Natural killer cell treated with Interleukin-12 subunit alpha and Interleukin-12 subunit beta and Interleukin-15 and Interleukin-18, amount 100 ng/mL, for 72 hours (primary cell): Measurements from ENCODE around the gene CIROP. TPM values are rescaled to one million over a fixed set of nuclear protein-coding genes. Genes with fewer than 3 reads are reported as not detected.

Experiments used
- ATAC-seq, 2 donors: fragments of 150-1000 bp; cut with Tn5 transposase in 1 of 2; sonication (Bioruptor Pico), chemical (Tn5 transposase) in 1 of 2; 2 replicates each; pipeline ENCODE4 v1.10.0; 2021
- DNase-seq: peaks from one replicate; pipeline ENCODE4 v3.0.0; 2022; ENCODE audit warnings: low spot score
- H3K27ac Mint-ChIP-seq, 2 donors: 1 replicate in 1 of 2; 2 replicates in 1 of 2; pipeline ENCODE4 v1.8.0; 2022; ENCODE audit warnings: mixed read lengths in 2 of 2, mild to moderate bottlenecking in 1 of 2, moderate library complexity in 1 of 2
- H3K27me3 Mint-ChIP-seq, 2 donors: 1 replicate in 1 of 2; 2 replicates in 1 of 2; pipeline ENCODE4 v1.8.0; 2022; ENCODE audit warnings: mixed read lengths in 2 of 2
- H3K36me3 Mint-ChIP-seq: one replicate; pipeline ENCODE4 v1.8.0; 2022; ENCODE audit warnings: mixed read lengths
- H3K4me1 Mint-ChIP-seq, 2 donors: 1 replicate in 1 of 2; 2 replicates in 1 of 2; pipeline ENCODE4 v1.8.0; 2022; ENCODE audit warnings: low read depth in 2 of 2, mixed read lengths in 2 of 2, mild to moderate bottlenecking in 1 of 2
- H3K4me3 Mint-ChIP-seq: one replicate; pipeline ENCODE4 v1.8.0; 2022; ENCODE audit warnings: mixed read lengths
- H3K9me3 Mint-ChIP-seq: 2 replicates; pipeline ENCODE4 v1.8.0; 2022; ENCODE audit warnings: mixed read lengths
- total RNA-seq, 2 donors: library from RNA; stranded (reverse); gene quantifications; one replicate each; pipeline ENCODE4 v1.2.3, GENCODE V29; 2022

Gene CIROP
- total RNA-seq, 2 donors from 2014 or later, result not detected

GRCh38 chr14:23055621-23056144 lies 49.1 kb downstream of the CIROP start:
- Mint-ChIP-seq H3K36me3 (peaks cover 6% of the 10 kb centered on the region), H3K4me3 (peak overlapping the region; percentile 88), H3K4me1 (peaks cover 23 to 24% of the 10 kb centered on the region in 2 donors), H3K9me3 (no peaks in the 10 kb centered on the region), H3K27me3 (peaks cover 4 to 7% of the 10 kb centered on the region in 2 donors), H3K27ac (peak overlapping the region in 1 of 2 donors; percentile 63)
- ATAC-seq (no peak), DNase-seq (no peak)

DNA sequence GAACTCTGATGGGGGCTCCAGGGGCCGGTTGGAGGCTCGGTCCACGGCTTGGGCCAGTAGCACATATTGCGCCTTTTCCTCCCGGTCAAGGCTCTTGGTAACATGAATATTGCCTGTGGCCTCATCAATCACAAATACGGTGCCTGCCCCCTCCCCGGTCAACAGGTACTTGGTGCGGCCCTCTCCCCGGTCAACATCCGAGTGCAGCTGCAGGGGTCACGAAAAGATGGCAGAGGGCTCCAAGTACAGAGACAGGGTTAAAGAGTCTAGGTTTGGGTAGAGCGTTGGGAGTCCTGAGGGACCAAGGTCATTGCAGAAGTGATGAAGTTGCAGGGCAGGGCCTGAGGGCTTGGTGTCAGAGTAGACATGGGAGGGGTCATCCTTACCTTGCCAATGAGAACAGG lies 49.6 kb downstream of the CIROP start:
- no peak for ATAC-seq
- Mint-ChIP-seq H3K9me3 (no peaks in the 10 kb centered on the region), H3K4me3 (no peak overlapping the region)

DNA sequence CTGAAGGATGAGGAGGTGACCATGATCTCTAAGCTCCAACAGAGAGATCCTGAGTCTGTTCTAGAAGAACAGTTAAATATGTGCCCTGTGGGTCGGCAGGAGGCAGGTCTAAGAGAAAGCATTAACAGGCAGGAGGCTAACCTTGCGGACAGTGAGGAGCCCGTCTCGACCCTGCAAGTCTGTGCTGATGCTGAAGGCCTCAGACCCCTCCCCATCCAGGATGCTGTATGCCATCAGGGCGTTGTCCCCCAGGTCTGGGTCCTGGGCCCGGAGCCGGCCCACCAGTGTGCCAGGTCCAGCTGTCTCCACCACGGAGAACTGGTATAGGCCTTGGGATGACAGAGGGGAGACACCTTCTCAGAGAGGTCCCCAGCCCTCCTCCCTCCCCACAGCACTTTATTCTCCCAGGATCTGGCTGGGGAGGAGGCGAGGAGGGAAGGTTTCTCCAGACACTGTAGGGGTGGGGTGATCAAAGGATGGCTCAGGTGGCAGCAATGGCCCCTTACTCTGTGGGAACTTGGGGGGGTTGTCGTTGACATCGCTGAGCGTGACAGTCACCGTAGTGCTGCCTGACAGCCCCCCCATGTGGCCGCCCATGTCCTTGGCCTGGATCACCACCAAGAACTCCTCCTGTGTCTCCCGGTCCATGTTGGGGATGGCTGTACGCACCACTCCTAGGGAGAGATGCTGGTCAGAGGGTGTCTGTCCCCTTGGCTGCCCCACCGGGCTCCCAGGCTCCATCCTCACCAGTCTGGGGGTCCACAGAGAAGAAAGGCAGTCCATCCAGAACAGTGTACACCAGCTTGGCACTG lies 50.6 kb downstream of the CIROP start:
- Mint-ChIP-seq H3K9me3 (no peaks in the 10 kb centered on the region), H3K4me3 (no peak overlapping the region), H3K36me3 (peaks cover 3% of the 10 kb centered on the region), H3K27me3 (peaks cover 4 to 7% of the 10 kb centered on the region in 2 donors), H3K27ac (peak overlapping the region in 1 of 2 donors; percentile 23), H3K4me1 (peaks cover 21 to 23% of the 10 kb centered on the region in 2 donors)
- ATAC-seq (no peak), DNase-seq (no peak)

More for the DNA sequence above, 49.6 kb downstream of the CIROP start:
- Mint-ChIP-seq H3K4me1 (peaks cover 23 to 24% of the 10 kb centered on the region in 2 donors), H3K27me3 (peaks cover 4 to 7% of the 10 kb centered on the region in 2 donors), H3K27ac (no peak overlapping the region), H3K36me3 (peaks cover 6% of the 10 kb centered on the region)
- no peak for DNase-seq

- no peaks in the 10 kb centered on the region for H3K36me3 Mint-ChIP-seq
- H3K4me1 Mint-ChIP-seq, result peaks cover 19 to 23% of the 10 kb centered on the region in 2 donors
- no peak overlapping the region for H3K27ac Mint-ChIP-seq
- DNase-seq (no peak), ATAC-seq (no peak)
- H3K27me3 Mint-ChIP-seq, result peaks cover 4 to 7% of the 10 kb centered on the region in 2 donors
- H3K4me3 Mint-ChIP-seq, result no peak overlapping the region
- H3K9me3 Mint-ChIP-seq, result no peaks in the 10 kb centered on the region
These were observed 51.4 kb downstream of the CIROP start for GRCh38 chr14:23053426-23053825.

DNA sequence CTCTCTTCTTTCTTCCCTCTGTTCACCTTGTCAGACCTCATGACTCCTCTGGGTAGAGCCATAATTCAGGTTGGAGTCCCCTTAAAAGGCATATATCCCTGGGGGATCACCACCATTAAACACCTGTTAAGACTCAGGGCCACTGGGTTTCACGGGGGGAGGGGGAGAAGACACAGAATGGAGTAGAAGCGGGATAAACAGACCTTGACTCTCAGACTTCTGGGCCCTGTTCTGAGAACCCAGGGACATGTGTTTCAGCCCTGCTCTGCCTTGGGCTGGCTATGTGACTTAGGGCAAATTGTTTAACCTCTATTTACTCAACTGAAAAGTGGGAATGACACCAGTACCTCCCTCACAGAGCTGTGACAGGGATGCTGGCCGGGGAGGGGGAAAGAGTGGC lies 52.1 kb downstream of the CIROP start:
- no peak for DNase-seq
- H3K4me3 Mint-ChIP-seq, result no peak overlapping the region
- no peaks in the 10 kb centered on the region for H3K36me3 Mint-ChIP-seq
- no peak for ATAC-seq
- H3K4me1 Mint-ChIP-seq, result peaks cover 15 to 18% of the 10 kb centered on the region in 2 donors
- H3K9me3 Mint-ChIP-seq, result no peaks in the 10 kb centered on the region
- no peak overlapping the region for H3K27ac Mint-ChIP-seq
- peaks cover 4 to 7% of the 10 kb centered on the region in 2 donors for H3K27me3 Mint-ChIP-seq

DNA sequence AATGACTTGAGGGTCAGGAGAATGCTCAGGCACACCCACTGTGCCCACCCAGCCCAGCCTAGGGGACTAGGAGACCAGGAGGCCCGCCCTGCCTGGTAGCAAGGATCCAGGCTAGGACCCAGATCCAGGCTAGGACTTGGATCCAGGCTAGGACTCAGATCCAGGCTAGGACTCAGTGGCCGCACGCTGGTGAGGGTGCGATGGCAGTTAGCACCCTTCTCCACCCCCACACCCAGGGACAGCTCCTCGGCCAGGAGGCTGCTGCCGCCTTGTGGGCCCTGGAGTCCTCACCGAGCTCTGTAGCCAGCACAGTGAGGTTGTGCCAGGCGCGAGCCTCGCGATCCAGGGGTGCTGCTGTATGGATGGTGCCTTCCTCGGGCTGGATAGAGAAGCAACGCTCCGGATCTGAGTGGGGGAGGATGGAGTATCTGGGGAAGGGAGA lies 52.6 kb downstream of the CIROP start:
- no peak for ATAC-seq

DNA sequence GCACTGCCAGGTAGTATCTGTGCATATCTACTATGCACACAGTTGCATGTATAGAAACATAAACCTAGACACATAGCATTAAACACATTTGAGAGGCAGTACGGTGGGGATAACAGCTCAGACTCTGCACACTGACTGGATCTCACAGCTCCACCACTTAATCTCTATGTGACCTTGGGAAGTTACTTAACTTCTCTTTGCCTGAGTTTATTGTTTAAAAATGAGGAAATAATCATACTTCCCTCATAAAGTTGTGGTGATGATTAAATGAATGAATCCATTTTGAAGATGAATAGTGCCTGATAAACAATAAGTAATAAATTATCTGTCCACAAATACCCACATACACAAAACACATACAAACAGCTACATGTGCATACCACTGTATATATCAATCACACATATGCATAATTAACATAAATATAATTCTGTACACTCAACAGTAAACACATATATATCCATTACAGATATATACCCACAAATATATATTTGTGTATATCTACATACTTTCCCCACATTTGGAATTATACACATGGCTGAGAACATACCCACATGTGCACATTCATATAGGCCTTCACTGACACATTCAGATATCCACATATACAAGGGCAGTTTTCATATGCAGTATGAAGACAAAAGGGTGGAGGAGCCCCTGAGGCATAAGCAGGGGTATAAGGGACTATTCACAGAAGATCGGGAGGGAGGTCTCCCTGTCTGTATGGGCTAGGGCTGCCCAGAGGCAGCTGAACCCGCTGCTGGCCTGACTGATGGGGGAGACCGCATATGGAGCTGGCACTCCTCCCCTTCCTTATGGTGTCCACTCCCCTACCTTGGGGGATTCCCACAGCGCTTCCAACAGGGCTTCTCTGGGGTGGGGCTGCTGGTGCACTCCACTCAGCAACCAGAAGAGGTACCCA lies 53.4 kb downstream of the CIROP start:
- Mint-ChIP-seq H3K36me3 (no peaks in the 10 kb centered on the region), H3K27ac (no peak overlapping the region), H3K9me3 (no peaks in the 10 kb centered on the region)

More for the DNA sequence above, 52.6 kb downstream of the CIROP start:
- Mint-ChIP-seq H3K27ac (no peak overlapping the region), H3K9me3 (no peaks in the 10 kb centered on the region), H3K4me3 (no peak overlapping the region), H3K36me3 (no peaks in the 10 kb centered on the region), H3K27me3 (peaks cover 7 to 9% of the 10 kb centered on the region in 2 donors), H3K4me1 (peaks cover 15 to 18% of the 10 kb centered on the region in 2 donors)
- DNase-seq, result no peak

More for the DNA sequence above, 53.4 kb downstream of the CIROP start:
- Mint-ChIP-seq H3K27me3 (peaks cover 4 to 7% of the 10 kb centered on the region in 2 donors), H3K4me1 (peaks cover 7 to 11% of the 10 kb centered on the region in 2 donors), H3K4me3 (no peak overlapping the region)
- DNase-seq, result no peak
- no peak for ATAC-seq

Other genes with a start within 250 kb of the CIROP start
- gene LRP10, start 233.2 kb downstream of the CIROP start, total RNA-seq, result 10 to 100 TPM; 53.4 to 60.4 TPM
- under 1 TPM in 1 of 2 donors, not detected in 1; 0.43 TPM for gene REM2, start 221.8 kb downstream of the CIROP start, total RNA-seq
- gene RBM23, start 185.8 kb downstream of the CIROP start, total RNA-seq, result 10 to 100 TPM; 88.2 to 94.1 TPM
- gene PRMT5, start 175.6 kb downstream of the CIROP start, total RNA-seq, result 100 to 1,000 TPM; 108 to 171 TPM
- gene HAUS4, start 147.9 kb downstream of the CIROP start, total RNA-seq, result 10 to 100 TPM; 34.4 to 56.8 TPM
- gene AJUBA, start 122.4 kb downstream of the CIROP start, total RNA-seq, result 1 to 10 TPM in 1 of 2 donors, under 1 TPM in 1; 0.17 to 2.1 TPM
- 10 to 100 TPM in 1 of 2 donors, 1 to 10 TPM in 1; 2.8 to 10.8 TPM for gene C14orf93, start 94.8 kb downstream of the CIROP start, total RNA-seq
- 100 to 1,000 TPM; 102 to 121 TPM for gene PSMB5, start 70.1 kb downstream of the CIROP start, total RNA-seq
- gene PSMB11, start 62.8 kb downstream of the CIROP start, total RNA-seq, result not detected
- gene CDH24, start 47.5 kb downstream of the CIROP start, total RNA-seq, result 1 to 10 TPM in 1 of 2 donors, under 1 TPM in 1; 0.73 to 1.0 TPM
- gene ACIN1, start 9.9 kb downstream of the CIROP start, total RNA-seq, result 100 to 1,000 TPM; 186 to 250 TPM
- 10 to 100 TPM; 41.2 to 55.2 TPM for gene C14orf119, start 9.5 kb downstream of the CIROP start, total RNA-seq
- not detected for gene CEBPE, start 14.3 kb upstream of the CIROP start, total RNA-seq
- 1 to 10 TPM in 1 of 2 donors, under 1 TPM in 1; 0.07 to 3.5 TPM for gene SLC7A8, start 78.7 kb upstream of the CIROP start, total RNA-seq
- gene RNF212B, start 132.9 kb upstream of the CIROP start, total RNA-seq, result not detected
- gene HOMEZ, start 181.1 kb upstream of the CIROP start, total RNA-seq, result 1 to 10 TPM; 5.8 to 7.8 TPM
- 10 to 100 TPM; 12.4 to 18.7 TPM for gene PPP1R3E, start 197.9 kb upstream of the CIROP start, total RNA-seq
- 10 to 100 TPM; 17.5 to 26.3 TPM for gene BCL2L2, start 201.8 kb upstream of the CIROP start, total RNA-seq
- gene PABPN1, start 216.5 kb upstream of the CIROP start, total RNA-seq, result 100 to 1,000 TPM; 182 to 274 TPM
- under 1 TPM in 1 of 2 donors, not detected in 1; 0.42 TPM for gene SLC22A17, start 247.9 kb upstream of the CIROP start, total RNA-seq